Mucosa of descending colon (tissue), 3 donors: Measurements from ENCODE around the gene SELENOI. TPM values are rescaled to one million over a fixed set of nuclear protein-coding genes. Genes with fewer than 3 reads are reported as not detected.

Source experiments
- ATAC-seq: fragments of 200-7000 bp; cut with Tn5 transposase; one replicate; pipeline ENCODE4 v1.9.1; 2020; ENCODE audit warnings: mild to moderate bottlenecking, moderate library complexity
- DNase-seq, 3 donors: peaks; one replicate each; pipeline ENCODE4 v3.0.0-alpha.2; 2020
- H3K36me3 ChIP-seq: fragments of 200-600 bp; one replicate; pipeline ENCODE4 v1.8.0; 2021; ENCODE audit warnings: low read depth, mild to moderate bottlenecking
- H3K4me1 ChIP-seq: fragments of 200-600 bp; one replicate; pipeline ENCODE4 v1.8.0; 2021; ENCODE audit warnings: low read depth, mild to moderate bottlenecking
- H3K4me3 ChIP-seq: fragments of 200-600 bp; one replicate; pipeline ENCODE4 v1.8.0; 2021; ENCODE audit warnings: mild to moderate bottlenecking
- H3K9me3 ChIP-seq: fragments of 200-600 bp; one replicate; pipeline ENCODE4 v1.8.0; 2021; ENCODE audit warnings: mild to moderate bottlenecking
- intact Hi-C, 2 donors: fragments of 100-400 bp; cut with DNase I in 1 of 2; cut with micrococcal nuclease in 1 of 2; formaldehyde crosslinking; loops; one replicate each; pipeline versions ENCODE4 v1.11.0 to v1.11.1; 2022; cut with DNase I, micrococcal nuclease
- total RNA-seq, 3 donors: library from RNA; stranded (reverse); fragmentation: NEBNext Ultra II Directional in 2 of 3; extraction: Animal tissue kit (Norgen Biotek cat#: 25700) in 2 of 3; gene quantifications; one replicate each; pipeline versions ENCODE4 v1.2.1 to v1.2.4, GENCODE V29; 2021 to 2023
- TF ChIP-seq, protein P1 (sequence below): fragments of 200-600 bp; IDR thresholded peaks from one replicate; pipeline ENCODE4 v1.8.0; 2022; ENCODE audit warnings: antibody characterized with exemption, mild to moderate bottlenecking
- donor health status: DM: no; HTN: no; CAD: no; lungs with moderate emphysema.
- donor health status: DM: no; HTN: no; CAD: no.
- donor health status: DM: no; HTN: yes; CAD: no.

Gene SELENOI
- total RNA-seq, 3 donors from 2014 or later, result 27.4 to 42.6 (median 28.0) TPM

DNA sequence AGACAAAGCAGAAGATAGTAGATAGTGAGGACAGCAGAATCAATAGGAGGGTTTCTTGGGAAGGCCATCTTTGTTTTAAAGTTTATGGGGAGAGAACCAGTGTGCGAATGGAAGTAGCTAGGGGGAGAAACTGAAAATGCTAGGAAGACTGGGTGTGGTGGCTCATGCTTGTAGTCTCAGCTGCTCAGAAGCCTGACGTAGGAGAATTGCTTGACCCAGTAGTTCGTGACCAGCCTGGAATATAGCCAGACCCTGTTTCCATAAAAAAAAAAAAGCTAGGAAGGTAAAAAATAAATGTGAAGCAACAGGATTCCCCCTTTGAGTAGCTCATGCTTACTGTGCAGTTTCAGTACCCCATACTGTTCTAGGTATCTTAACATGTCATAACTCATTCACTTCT, 36.6 kb downstream of the SELENOI start:
- Histone ChIP-seq H3K36me3 (no peaks in the 10 kb centered on the region), H3K9me3 (no peaks in the 10 kb centered on the region), H3K4me3 (no peak overlapping the region), H3K4me1 (no peaks in the 10 kb centered on the region)
- TF ChIP-seq, protein P1, sequence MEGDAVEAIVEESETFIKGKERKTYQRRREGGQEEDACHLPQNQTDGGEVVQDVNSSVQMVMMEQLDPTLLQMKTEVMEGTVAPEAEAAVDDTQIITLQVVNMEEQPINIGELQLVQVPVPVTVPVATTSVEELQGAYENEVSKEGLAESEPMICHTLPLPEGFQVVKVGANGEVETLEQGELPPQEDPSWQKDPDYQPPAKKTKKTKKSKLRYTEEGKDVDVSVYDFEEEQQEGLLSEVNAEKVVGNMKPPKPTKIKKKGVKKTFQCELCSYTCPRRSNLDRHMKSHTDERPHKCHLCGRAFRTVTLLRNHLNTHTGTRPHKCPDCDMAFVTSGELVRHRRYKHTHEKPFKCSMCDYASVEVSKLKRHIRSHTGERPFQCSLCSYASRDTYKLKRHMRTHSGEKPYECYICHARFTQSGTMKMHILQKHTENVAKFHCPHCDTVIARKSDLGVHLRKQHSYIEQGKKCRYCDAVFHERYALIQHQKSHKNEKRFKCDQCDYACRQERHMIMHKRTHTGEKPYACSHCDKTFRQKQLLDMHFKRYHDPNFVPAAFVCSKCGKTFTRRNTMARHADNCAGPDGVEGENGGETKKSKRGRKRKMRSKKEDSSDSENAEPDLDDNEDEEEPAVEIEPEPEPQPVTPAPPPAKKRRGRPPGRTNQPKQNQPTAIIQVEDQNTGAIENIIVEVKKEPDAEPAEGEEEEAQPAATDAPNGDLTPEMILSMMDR, result no peak
- intact Hi-C loops, result no loop called here
- ATAC-seq, result no peak
- no peak for DNase-seq

- TF ChIP-seq, protein P1, result no peak
- Histone ChIP-seq H3K4me1 (no peaks in the 10 kb centered on the region), H3K36me3 (no peaks in the 10 kb centered on the region), H3K9me3 (no peaks in the 10 kb centered on the region), H3K4me3 (no peak overlapping the region)
- intact Hi-C loops, result no loop called here
- DNase-seq (no peak), ATAC-seq (no peak)
Measured at GRCh38 chr2:26384183-26384582, 38.2 kb downstream of the SELENOI start.

- Histone ChIP-seq H3K4me1 (no peaks in the 10 kb centered on the region), H3K9me3 (no peaks in the 10 kb centered on the region), H3K4me3 (no peak overlapping the region), H3K36me3 (no peaks in the 10 kb centered on the region)
- TF ChIP-seq, protein P1, result no peak
- ATAC-seq (no peak), DNase-seq (no peak)
- intact Hi-C loops, result no loop called here
Measured at GRCh38 chr2:26384597-26384996, 38.7 kb downstream of the SELENOI start.

DNA sequence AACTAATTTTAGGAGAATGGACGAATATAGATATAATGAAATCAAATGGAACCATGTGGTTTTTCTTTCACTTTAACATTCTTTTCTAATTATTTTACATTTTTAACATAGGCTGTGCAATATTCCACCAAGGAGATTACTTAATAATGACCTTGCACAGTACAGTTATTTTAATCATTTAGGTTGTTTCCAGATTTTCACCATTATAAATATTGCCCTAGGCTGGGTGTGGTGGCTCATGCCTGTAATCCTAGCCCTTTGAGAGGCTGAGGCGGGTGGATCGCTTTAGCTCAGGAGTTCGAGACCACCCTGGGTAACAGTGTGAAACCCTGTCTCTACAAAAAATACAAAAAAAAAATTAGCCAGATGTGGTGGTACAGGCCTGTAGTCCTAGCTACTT, 41.2 kb downstream of the SELENOI start:
- DNase-seq (no peak), ATAC-seq (no peak)
- Histone ChIP-seq H3K36me3 (no peaks in the 10 kb centered on the region), H3K4me3 (no peak overlapping the region), H3K9me3 (no peaks in the 10 kb centered on the region), H3K4me1 (no peaks in the 10 kb centered on the region)
- TF ChIP-seq, protein P1, result no peak
- intact Hi-C loops, result no loop called here

GRCh38 chr2:26394694-26395093, 48.8 kb downstream of the SELENOI start:
- no peak for DNase-seq
- Histone ChIP-seq H3K36me3 (no peaks in the 10 kb centered on the region), H3K4me1 (no peaks in the 10 kb centered on the region), H3K9me3 (no peaks in the 10 kb centered on the region), H3K4me3 (no peak overlapping the region)
- TF ChIP-seq, protein P1, result no peak
- intact Hi-C loops, result no loop called here
- ATAC-seq, result no peak

- H3K36me3 ChIP-seq, result no peaks in the 10 kb centered on the region
- ATAC-seq (no peak), DNase-seq (no peak)
- intact Hi-C loops, result no loop called here
- no peaks in the 10 kb centered on the region for H3K9me3 ChIP-seq
- TF ChIP-seq, protein P1, result no peak
- H3K4me1 ChIP-seq, result no peaks in the 10 kb centered on the region
- no peak overlapping the region for H3K4me3 ChIP-seq
Measured at GRCh38 chr2:26395394-26395793, 49.5 kb downstream of the SELENOI start.
